HG02642 (cell line): ENCODE data around the gene MGAM2.

ENCODE experiments used
- ATAC-seq: cut with Tn5 transposase; IDR thresholded peaks from one replicate; pipeline ENCODE4 v1.9.1; 2021; ENCODE audit warnings: mild to moderate bottlenecking; ENCODE audit not compliant: unreplicated experiment, poor library complexity

The MGAM2 gene

DNA sequence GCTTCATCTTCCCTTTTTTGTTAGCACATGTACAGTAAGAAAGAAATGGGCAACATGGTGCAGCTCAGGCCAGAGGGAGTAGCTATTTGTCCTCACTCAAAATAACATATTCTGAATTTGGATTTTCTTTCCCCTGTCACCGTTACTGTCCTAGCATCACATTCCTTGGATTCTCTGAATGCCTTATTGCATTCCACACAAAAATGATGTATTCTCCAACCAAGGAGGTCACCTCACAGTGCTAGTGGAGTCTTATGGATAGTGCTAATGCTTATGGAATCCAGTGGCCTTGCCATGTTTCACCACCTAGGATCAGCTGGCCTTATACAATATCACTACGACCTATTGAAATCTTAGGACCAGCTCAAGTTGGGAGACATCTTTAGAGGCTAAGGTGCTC lies 139.2 kb downstream of the MGAM2 start:
- ATAC-seq = no peak

- ATAC-seq = no peak
Observed at GRCh38 chr7:142257958-142258357, 146.4 kb downstream of the MGAM2 start, which contains the start of gene PRSS58. Gene PRSS58 (minus strand): TSS chr7:142258058. CDS start chr7:142257707, 351 bp downstream.

DNA sequence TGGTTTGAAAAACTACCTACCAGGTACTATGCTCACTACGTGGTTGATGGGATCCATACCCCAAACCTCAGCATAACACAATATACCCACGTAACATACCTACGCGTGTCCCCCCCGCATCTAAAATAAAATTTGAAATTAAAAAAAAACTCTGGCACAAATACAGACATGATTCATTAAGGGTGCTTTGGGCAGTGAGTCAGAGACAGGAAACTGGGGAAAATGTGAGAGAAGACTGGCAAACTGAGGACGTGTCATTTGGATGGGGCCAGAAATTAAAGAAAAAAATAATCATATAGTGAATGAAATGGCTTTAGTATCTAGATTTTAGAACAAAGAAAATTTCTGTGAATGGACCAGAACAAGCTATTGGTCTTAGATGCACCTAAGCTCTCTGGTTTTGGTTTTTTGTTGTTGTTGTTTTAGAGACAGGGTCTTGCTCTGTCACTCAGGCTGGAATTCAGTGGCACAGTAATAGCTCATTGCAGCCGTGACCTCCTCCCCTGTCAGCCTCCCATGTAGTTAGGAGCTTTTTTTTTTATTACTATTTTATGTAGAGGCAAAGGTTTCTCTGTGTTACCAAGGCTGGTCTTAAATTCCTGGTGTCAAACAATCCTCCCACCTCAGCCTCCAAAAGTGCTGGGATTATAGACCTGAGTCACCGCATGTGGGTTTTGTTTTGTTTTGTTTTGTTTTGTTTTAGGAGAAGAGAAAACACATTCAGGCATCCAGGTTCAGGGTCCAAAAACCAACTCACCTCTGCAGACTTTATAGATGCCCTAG lies 152.3 kb downstream of the MGAM2 start:
- no peak for ATAC-seq
